Activated CD4-positive, CD25-positive, alpha-beta regulatory T cell treated with anti-CD3 and anti-CD28 coated beads, Interleukin-2, amount 50 U/mL, for 72 hours (primary cell): Measurements from ENCODE around the gene GET3.
"Not testable (repeated sequence)": the region's sequence is repeated elsewhere in the genome, so short reads cannot be mapped to it uniquely, and the experiment has no call there.

Experiments used
- DNase-seq: peaks from one replicate; pipeline ENCODE4 v3.0.0; 2021

GET3 gene

GRCh38 chr19:12793290-12794195 lies 56.2 kb downstream of the GET3 start:
- peak; percentile 96 for DNase-seq

DNA sequence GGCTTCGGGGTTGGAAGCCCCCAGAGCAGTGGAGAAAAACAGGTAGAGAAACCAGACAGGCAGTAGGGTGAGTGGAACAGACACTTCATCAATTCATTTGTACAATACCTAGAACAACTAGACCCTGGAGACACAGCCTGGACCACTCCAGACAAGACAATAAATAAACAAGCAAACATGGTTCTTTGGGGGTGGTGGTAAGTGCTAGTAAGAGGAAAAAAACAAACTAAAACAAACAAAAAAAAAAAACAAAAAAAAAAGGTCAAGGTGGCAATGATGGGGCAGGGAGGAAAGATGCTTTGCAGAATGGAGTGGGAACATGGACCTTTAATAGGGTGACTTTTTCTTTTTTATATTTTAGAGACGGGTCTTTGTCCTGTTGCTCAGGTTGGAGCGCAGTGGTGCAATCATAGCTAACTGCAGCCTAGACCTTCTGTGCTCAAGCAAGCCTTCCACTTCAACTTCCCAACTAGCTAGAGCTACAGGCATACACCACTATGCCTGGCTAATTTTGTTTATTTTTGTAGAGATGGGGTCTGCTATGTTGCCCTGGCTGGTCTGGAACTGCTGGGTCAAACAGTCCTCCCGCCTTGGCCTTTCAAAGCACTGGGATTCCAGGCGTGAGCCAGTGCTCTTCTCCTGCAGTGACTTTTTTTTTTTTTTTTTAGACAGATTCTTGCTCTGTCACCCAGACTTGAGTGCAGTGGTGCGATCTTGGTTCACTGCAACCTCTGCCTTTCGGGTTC lies 57.1 kb downstream of the GET3 start:
- DNase-seq: no peak

DNA sequence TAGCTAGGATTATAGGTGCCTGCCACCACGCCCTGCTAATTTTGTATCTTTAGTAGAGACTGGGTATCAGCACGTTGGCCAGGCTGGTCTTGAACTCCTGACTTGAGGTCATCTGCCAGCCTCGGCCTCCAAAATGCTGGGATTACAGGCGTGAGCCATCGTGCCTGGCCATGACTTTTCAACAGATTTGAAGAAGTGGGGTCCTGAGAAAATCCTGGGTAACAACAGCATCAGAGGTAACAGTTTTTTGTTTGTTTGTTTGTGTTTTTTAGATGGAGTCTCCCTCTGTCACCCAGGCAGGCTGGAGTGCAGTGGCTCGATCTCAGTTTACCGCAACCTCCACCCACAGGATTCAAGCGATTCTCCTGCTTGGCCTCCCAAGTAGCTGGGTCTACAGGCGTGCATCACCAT lies 57.7 kb downstream of the GET3 start:
- no peak for DNase-seq

GRCh38 chr19:12796146-12797071 lies 59.1 kb downstream of the GET3 start:
- peak; percentile 74 for DNase-seq

GRCh38 chr19:12797141-12797587 lies 59.9 kb downstream of the GET3 start:
- DNase-seq: no peak

- not testable (repeated sequence) for DNase-seq
Measured at GRCh38 chr19:12797607-12798006, 60.3 kb downstream of the GET3 start.
